ENCODE results near the gene MAP2K7.

GRCh38 chr19:7912144-7912696 lies 8.5 kb downstream of the MAP2K7 start:
- TF ChIP-seq CTCF (conservative IDR thresholded peaks at IDR 0.05; ENCODE audit: low read depth, low read length) (no peak), FOS (IDR thresholded peaks at IDR 0.05; ENCODE audit: low read depth, low read length) (no peak), POLR2A (IDR thresholded peaks at IDR 0.05; ENCODE audit: low read depth, low read length) (no peak), MAZ (IDR thresholded peaks at IDR 0.05; ENCODE audit: borderline replicate concordance, low read depth, low read length) (no peak), SMC3 (IDR thresholded peaks at IDR 0.05; ENCODE audit: low read depth, low read length) (no peak), USF2 (IDR thresholded peaks at IDR 0.05; ENCODE audit: low read depth, low read length) (no peak), MXI1 (IDR thresholded peaks at IDR 0.05; ENCODE audit: borderline replicate concordance, low read depth, low read length) (no peak), CHD1 (IDR thresholded peaks at IDR 0.05; ENCODE audit: low read depth, low read length) (no peak), CEBPB (IDR thresholded peaks at IDR 0.05; ENCODE audit: low read depth, low read length) (no peak), ELK1 (IDR thresholded peaks at IDR 0.05; ENCODE audit: borderline replicate concordance, low read depth, low read length) (no peak), BHLHE40 (IDR thresholded peaks at IDR 0.05; ENCODE audit: low read depth, low read length) (no peak), RFX5 (IDR thresholded peaks at IDR 0.05; ENCODE audit: low read depth, low read length) (no peak)
